Naive thymus-derived CD4-positive, alpha-beta T cell (primary cell): Measurements from ENCODE around the gene DENND5B. TPM values are rescaled to one million over a fixed set of nuclear protein-coding genes. Genes with fewer than 3 reads are reported as not detected.
"Not testable (repeated sequence)": the region's sequence is repeated elsewhere in the genome, so short reads cannot be mapped to it uniquely, and the experiment has no call there.

Experiments used
- ATAC-seq: fragments of 150-1000 bp; cut with Tn5 transposase; 2 replicates; pipeline ENCODE4 v1.10.0; 2021; ENCODE audit warnings: mild to moderate bottlenecking, moderate library complexity
- CTCF ChIA-PET: fragments of 350-600 bp; sonication (Branson Sonifier 250); formaldehyde crosslinking; loops from one replicate; lab custom pipeline; 2021; ENCODE audit warnings: antibody characterized with exemption; lab: Charles Lee
- POLR2A ChIA-PET: fragments of 350-600 bp; sonication (Branson Sonifier 250); formaldehyde crosslinking; loops from one replicate; lab custom pipeline; 2021; ENCODE audit warnings: antibody characterized with exemption, inconsistent platforms; lab: Charles Lee
- DNase-seq, 9 donors: peaks; one replicate each; pipeline versions ENCODE4 v3.0.0 to v3.0.0-alpha.2; 2020 to 2022; ENCODE audit warnings: mixed read lengths in 1 of 9
- H3K27ac ChIP-seq: one replicate; pipeline ENCODE4 v1.7.0; 2013; ENCODE audit warnings: mild to moderate bottlenecking, low read depth, low read length, moderate library complexity
- H3K27me3 ChIP-seq, 2 donors: one replicate each; pipeline ENCODE4 v1.7.0; 2013; ENCODE audit warnings: low read length in 2 of 2, mild to moderate bottlenecking in 2 of 2, moderate library complexity in 2 of 2; ENCODE audit not compliant: control insufficient read depth in 2 of 2, insufficient read depth in 2 of 2
- H3K36me3 ChIP-seq, 3 experiments: 1 replicate in 2 of 3; 2 replicates in 1 of 3; pipeline ENCODE4 v1.7.0; 2013; ENCODE audit warnings: low read length in 3 of 3, mild to moderate bottlenecking in 3 of 3, moderate library complexity in 1 of 3; ENCODE audit not compliant: insufficient read depth in 3 of 3, control insufficient read depth in 2 of 3
- H3K4me1 ChIP-seq, 2 donors: one replicate each; pipeline ENCODE4 v1.7.0; 2013; ENCODE audit warnings: low read length in 2 of 2, mild to moderate bottlenecking in 2 of 2, moderate library complexity in 1 of 2; ENCODE audit not compliant: control insufficient read depth in 2 of 2, insufficient read depth in 2 of 2
- H3K4me3 ChIP-seq: 2 replicates; pipeline ENCODE4 v1.7.0; 2013; ENCODE audit warnings: mild to moderate bottlenecking, low read length
- H3K9me3 ChIP-seq, 3 experiments: 1 replicate in 2 of 3; 2 replicates in 1 of 3; pipeline ENCODE4 v1.7.0; 2013; ENCODE audit warnings: low read length in 3 of 3; ENCODE audit not compliant: control insufficient read depth in 2 of 3
- H3K27ac Mint-ChIP-seq, 9 donors: one replicate each; pipeline ENCODE4 v1.8.0; 2020 to 2022; ENCODE audit warnings: mixed read lengths in 9 of 9, mild to moderate bottlenecking in 8 of 9, moderate library complexity in 5 of 9, inconsistent platforms in 2 of 9
- H3K27me3 Mint-ChIP-seq, 5 donors: one replicate each; pipeline ENCODE4 v1.8.0; 2021 to 2022; ENCODE audit warnings: mixed read lengths in 5 of 5, mild to moderate bottlenecking in 1 of 5
- H3K36me3 Mint-ChIP-seq, 5 donors: one replicate each; pipeline ENCODE4 v1.8.0; 2020 to 2022; ENCODE audit warnings: mixed read lengths in 5 of 5, mild to moderate bottlenecking in 3 of 5, inconsistent platforms in 1 of 5
- H3K4me1 Mint-ChIP-seq, 7 donors: one replicate each; pipeline ENCODE4 v1.8.0; 2020 to 2022; ENCODE audit warnings: mixed read lengths in 7 of 7, mild to moderate bottlenecking in 3 of 7, inconsistent platforms in 1 of 7
- H3K4me3 Mint-ChIP-seq, 10 donors: one replicate each; pipeline ENCODE4 v1.8.0; 2020 to 2022; ENCODE audit warnings: mild to moderate bottlenecking in 10 of 10, mixed read lengths in 10 of 10, moderate library complexity in 6 of 10, inconsistent platforms in 2 of 10
- H3K9me3 Mint-ChIP-seq, 11 donors: one replicate each; pipeline ENCODE4 v1.8.0; 2020 to 2022; ENCODE audit warnings: mixed read lengths in 11 of 11, mild to moderate bottlenecking in 4 of 11, inconsistent platforms in 1 of 11, moderate library complexity in 1 of 11
- intact Hi-C, 2 donors: fragments of 100-400 bp; cut with micrococcal nuclease; formaldehyde crosslinking; loops; one replicate each; pipeline ENCODE4 v1.15.1; 2023
- polyA plus RNA-seq, 2 donors: library from polyadenylated mRNA; unstranded; fragments of 300-500 nt; fragmentation: Illumina TruSeq; gene quantifications; one replicate each; pipeline ENCODE4 v1.2.3, GENCODE V29; 2021
- total RNA-seq, 6 experiments: library from RNA in 5 of 6; stranded (reverse) in 5 of 6; gene quantifications; 1 replicate in 5 of 6; 2 replicates in 1 of 6; pipeline ENCODE4 v1.2.3 and lab custom pipeline; 2021 to 2026

The DENND5B gene
- total and polyA plus RNA-seq, 7 experiments from 2014 or later, result 0.16 to 1.5 (median 0.29) TPM; not detected in 2

- no peaks in the 10 kb centered on the region for H3K36me3 Mint-ChIP-seq
- Histone ChIP-seq H3K4me3 (no peak overlapping the region), H3K9me3 (no peaks in the 10 kb centered on the region), H3K36me3 (no peaks in the 10 kb centered on the region), H3K27ac (no peak overlapping the region), H3K27me3 (no peaks in the 10 kb centered on the region), H3K4me1 (no peaks in the 10 kb centered on the region)
- peaks cover 11 to 29% (median 20%) of the 10 kb centered on the region in 5 donors for H3K27me3 Mint-ChIP-seq
- no peak overlapping the region for H3K4me3 Mint-ChIP-seq
- ATAC-seq (no peak), DNase-seq (no peak)
- ChIA-PET CTCF (interaction anchor here (0.7 kb wide), 1 partner anchor 602 kb away, joined by 4 read pairs; no protein-coding TSS in a partner anchor), POLR2A (no interaction called here)
- no peaks in the 10 kb centered on the region for H3K4me1 Mint-ChIP-seq
- no peak overlapping the region for H3K27ac Mint-ChIP-seq
- H3K9me3 Mint-ChIP-seq, result peaks cover 0 to 2% (median 0%) of the 10 kb centered on the region in 11 donors
- intact Hi-C loops, result no loop called here
Measured at GRCh38 chr12:31562594-31563328, 28.2 kb downstream of the DENND5B start.

- peaks cover 15 to 38% (median 24%) of the 10 kb centered on the region in 5 donors for H3K27me3 Mint-ChIP-seq
- H3K4me3 ChIP-seq, result no peak overlapping the region
- POLR2A ChIA-PET, result no interaction called here
- no peaks in the 10 kb centered on the region for H3K36me3 ChIP-seq
- no peaks in the 10 kb centered on the region for H3K4me1 Mint-ChIP-seq
- H3K9me3 Mint-ChIP-seq, result peaks cover 0 to 5% (median 0%) of the 10 kb centered on the region in 11 donors
- no peak for ATAC-seq
- no peaks in the 10 kb centered on the region for H3K9me3 ChIP-seq
- no peaks in the 10 kb centered on the region for H3K4me1 ChIP-seq
- intact Hi-C loops, result no loop called here
- no peak overlapping the region for H3K27ac ChIP-seq
- no peaks in the 10 kb centered on the region for H3K36me3 Mint-ChIP-seq
- CTCF ChIA-PET, result no interaction called here
- H3K27ac Mint-ChIP-seq, result no peak overlapping the region
- H3K4me3 Mint-ChIP-seq, result no peak overlapping the region
- H3K27me3 ChIP-seq, result no peaks in the 10 kb centered on the region
- no peak for DNase-seq
Measured at GRCh38 chr12:31560516-31560915, 30.4 kb downstream of the DENND5B start.

GRCh38 chr12:31558521-31558920 is 32.4 kb downstream of the DENND5B start:
- no peaks in the 10 kb centered on the region for H3K27me3 ChIP-seq
- ATAC-seq, result no peak
- H3K4me3 Mint-ChIP-seq, result no peak overlapping the region
- H3K4me3 ChIP-seq, result no peak overlapping the region
- H3K36me3 Mint-ChIP-seq, result peaks cover 0 to 5% (median 0%) of the 10 kb centered on the region in 5 donors
- H3K9me3 Mint-ChIP-seq, result peaks cover 0 to 11% (median 6%) of the 10 kb centered on the region in 11 donors
- no peaks in the 10 kb centered on the region for H3K36me3 ChIP-seq
- H3K27ac ChIP-seq, result no peak overlapping the region
- intact Hi-C loops, result no loop called here
- ChIA-PET POLR2A (no interaction called here), CTCF (no interaction called here)
- no peaks in the 10 kb centered on the region for H3K9me3 ChIP-seq
- no peak overlapping the region for H3K27ac Mint-ChIP-seq
- no peaks in the 10 kb centered on the region for H3K4me1 ChIP-seq
- H3K4me1 Mint-ChIP-seq, result no peaks in the 10 kb centered on the region
- peaks cover 20 to 42% (median 30%) of the 10 kb centered on the region in 5 donors for H3K27me3 Mint-ChIP-seq
- DNase-seq, result no peak

GRCh38 chr12:31557707-31558106 is 33.2 kb downstream of the DENND5B start:
- ChIA-PET CTCF (no interaction called here), POLR2A (no interaction called here)
- no peak for DNase-seq
- H3K9me3 ChIP-seq, result no peaks in the 10 kb centered on the region
- H3K27me3 ChIP-seq, result no peaks in the 10 kb centered on the region
- Mint-ChIP-seq H3K27ac (no peak overlapping the region), H3K9me3 (peaks cover 0 to 18% (median 7%) of the 10 kb centered on the region in 11 donors), H3K27me3 (peaks cover 20 to 48% (median 30%) of the 10 kb centered on the region in 5 donors), H3K36me3 (peaks cover 0 to 5% (median 0%) of the 10 kb centered on the region in 5 donors), H3K4me1 (no peaks in the 10 kb centered on the region), H3K4me3 (peak overlapping the region in 1 of 10 donors; percentile 15)
- H3K4me3 ChIP-seq, result no peak overlapping the region
- H3K4me1 ChIP-seq, result no peaks in the 10 kb centered on the region
- intact Hi-C loops, result no loop called here
- no peak overlapping the region for H3K27ac ChIP-seq
- no peaks in the 10 kb centered on the region for H3K36me3 ChIP-seq
- ATAC-seq, result no peak

- intact Hi-C loops, result not testable (repeated sequence)
Measured at GRCh38 chr12:31555466-31555865, 35.5 kb downstream of the DENND5B start.

GRCh38 chr12:31550590-31550989 is 40.3 kb downstream of the DENND5B start:
- intact Hi-C loops, H3K4me3 Mint-ChIP-seq, H3K36me3 ChIP-seq, H3K4me3 ChIP-seq, POLR2A ChIA-PET, H3K4me1 ChIP-seq, ATAC-seq, H3K27me3 ChIP-seq, CTCF ChIA-PET, H3K27ac ChIP-seq, H3K4me1 Mint-ChIP-seq, DNase-seq, H3K9me3 ChIP-seq, H3K36me3 Mint-ChIP-seq, H3K27ac Mint-ChIP-seq: not testable (repeated sequence)
- peaks cover 0 to 16% (median 7%) of the 10 kb centered on the region in 11 donors for H3K9me3 Mint-ChIP-seq
- peaks cover 0 to 16% (median 8%) of the 10 kb centered on the region in 5 donors for H3K27me3 Mint-ChIP-seq

More at GRCh38 chr12:31555466-31555865, 35.5 kb downstream of the DENND5B start:
- ATAC-seq, H3K4me3 ChIP-seq, H3K4me3 Mint-ChIP-seq, H3K4me1 ChIP-seq, H3K27ac Mint-ChIP-seq, DNase-seq, H3K4me1 Mint-ChIP-seq, CTCF ChIA-PET, H3K27me3 ChIP-seq, H3K9me3 ChIP-seq, H3K36me3 Mint-ChIP-seq, H3K27ac ChIP-seq, H3K36me3 ChIP-seq: not testable (repeated sequence)
- peaks cover 19 to 48% (median 26%) of the 10 kb centered on the region in 5 donors for H3K27me3 Mint-ChIP-seq
- POLR2A ChIA-PET, result interaction anchor here (0.6 kb wide), 1 partner anchor 167 kb away, joined by 3 read pairs; no protein-coding TSS in a partner anchor
- H3K9me3 Mint-ChIP-seq, result peaks cover 0 to 20% (median 8%) of the 10 kb centered on the region in 11 donors

- H3K4me3 ChIP-seq, result no peak overlapping the region
- no peaks in the 10 kb centered on the region for H3K36me3 ChIP-seq
- intact Hi-C loops, result no loop called here
- Mint-ChIP-seq H3K27ac (no peak overlapping the region), H3K36me3 (no peaks in the 10 kb centered on the region), H3K27me3 (peaks cover 12 to 40% (median 29%) of the 10 kb centered on the region in 5 donors), H3K4me3 (no peak overlapping the region), H3K4me1 (no peaks in the 10 kb centered on the region), H3K9me3 (peaks cover 0 to 7% (median 0%) of the 10 kb centered on the region in 11 donors)
- no peaks in the 10 kb centered on the region for H3K27me3 ChIP-seq
- H3K27ac ChIP-seq, result no peak overlapping the region
- ATAC-seq (no peak), DNase-seq (no peak)
- POLR2A ChIA-PET, result no interaction called here
- no peaks in the 10 kb centered on the region for H3K4me1 ChIP-seq
- CTCF ChIA-PET, result no interaction called here
- H3K9me3 ChIP-seq, result no peaks in the 10 kb centered on the region
Measured at GRCh38 chr12:31536672-31537071, 54.3 kb downstream of the DENND5B start.
